OCI-LY1 (cell line): ENCODE results near the gene LRMDA.

Experiments
- H2AFZ ChIP-seq: fragments of 200-600 bp; sonication (generic), shearing (Covaris generic); 2 replicates; pipeline ENCODE4 v1.6.0; 2014; ENCODE audit warnings: antibody characterized with exemption, mild to moderate bottlenecking, low read length
- H3F3A ChIP-seq: fragments of 200-600 bp; sonication (generic), shearing (Covaris generic); 2 replicates; pipeline ENCODE4 v1.6.0; 2014; ENCODE audit warnings: mild to moderate bottlenecking, antibody characterized with exemption, low read length, moderate library complexity; ENCODE audit not compliant: insufficient read depth
- H3K27ac ChIP-seq: fragments of 200-600 bp; sonication (generic); 2 replicates; pipeline ENCODE4 v1.5.1; 2014; ENCODE audit warnings: low read length, mixed run types, mild to moderate bottlenecking, low read depth; ENCODE audit not compliant: poor library complexity, severe bottlenecking
- H3K27me3 ChIP-seq: fragments of 200-600 bp; sonication (generic); 2 replicates; pipeline ENCODE4 v1.6.0; 2014; ENCODE audit warnings: antibody characterized with exemption, mild to moderate bottlenecking, low read length, moderate library complexity; ENCODE audit not compliant: insufficient read depth
- H3K36me3 ChIP-seq: fragments of 200-600 bp; sonication (generic); 2 replicates; pipeline ENCODE4 v1.6.1; 2014; ENCODE audit warnings: mild to moderate bottlenecking, antibody characterized with exemption, low read length, moderate library complexity, mixed read lengths; ENCODE audit not compliant: insufficient read depth
- H3K4me1 ChIP-seq: fragments of 200-600 bp; sonication (generic); 2 replicates; pipeline ENCODE4 v1.5.1; 2014; ENCODE audit warnings: mild to moderate bottlenecking, low read length, moderate library complexity; ENCODE audit not compliant: insufficient read depth, severe bottlenecking
- H3K4me2 ChIP-seq: fragments of 200-600 bp; sonication (generic), shearing (Covaris generic); 2 replicates; pipeline ENCODE4 v1.6.1; 2014; ENCODE audit warnings: low read length
- H3K4me3 ChIP-seq: fragments of 200-600 bp; sonication (generic); 2 replicates; pipeline ENCODE4 v1.5.1; 2014; ENCODE audit warnings: low read length, low read depth, mild to moderate bottlenecking, mixed read lengths; ENCODE audit not compliant: poor library complexity, severe bottlenecking
- H3K79me2 ChIP-seq: fragments of 200-600 bp; shearing (Covaris generic); 2 replicates; pipeline ENCODE4 v1.6.1; 2016; ENCODE audit warnings: mixed run types, low read length, mixed read lengths; ENCODE audit not compliant: insufficient read depth
- H3K9ac ChIP-seq: fragments of 200-600 bp; sonication (generic), shearing (Covaris generic); 2 replicates; pipeline ENCODE4 v1.6.1; 2014; ENCODE audit warnings: mild to moderate bottlenecking, low read length, mixed read lengths
- H3K9me2 ChIP-seq: fragments of 200-600 bp; sonication (generic), shearing (Covaris generic); 2 replicates; pipeline ENCODE4 v1.6.1; 2014; ENCODE audit warnings: low read depth, mild to moderate bottlenecking, low read length, mixed read lengths
- H3K9me3 ChIP-seq: fragments of 200-600 bp; shearing (Covaris generic); 2 replicates; pipeline ENCODE4 v1.6.1; 2014; ENCODE audit warnings: low read length, mixed read lengths
- H4K20me1 ChIP-seq: fragments of 200-600 bp; sonication (generic), shearing (Covaris generic); 2 replicates; pipeline ENCODE4 v1.6.0; 2016; ENCODE audit warnings: mild to moderate bottlenecking, low read length; ENCODE audit not compliant: insufficient read depth
- CTCF ChIP-seq: fragments of 200-600 bp; sonication (generic), shearing (Covaris generic); IDR thresholded peaks from 2 replicates; pipeline ENCODE4 v1.5.1; 2017; ENCODE audit warnings: mild to moderate bottlenecking, antibody characterized with exemption, low read length, moderate library complexity, mixed read lengths
- EZH2 ChIP-seq: fragments of 200-600 bp; sonication (generic), shearing (Covaris generic); IDR thresholded peaks from 2 replicates; pipeline ENCODE4 v1.8.0; 2017; ENCODE audit warnings: borderline replicate concordance, mixed run types, mild to moderate bottlenecking, antibody characterized with exemption, low read length, moderate library complexity, mixed read lengths

The LRMDA gene

GRCh38 chr10:75657351-75657750 is 225.9 kb downstream of the LRMDA start:
- Histone ChIP-seq H3K9ac (no peak overlapping the region), H2AFZ (no peak overlapping the region), H3K27ac (no peak overlapping the region), H3K36me3 (no peaks in the 10 kb centered on the region), H3F3A (no peaks in the 10 kb centered on the region), H3K4me2 (no peak overlapping the region), H3K4me1 (no peaks in the 10 kb centered on the region), H3K9me2 (no peaks in the 10 kb centered on the region), H3K27me3 (0 out of 2 replicates have a peak, but pooled peaks cover 7% of the 10 kb centered on the region), H4K20me1 (no peaks in the 10 kb centered on the region), H3K4me3 (no peak overlapping the region), H3K79me2 (no peaks in the 10 kb centered on the region), H3K9me3 (no peaks in the 10 kb centered on the region)
- TF ChIP-seq EZH2 (no peak), CTCF (no peak)

- Histone ChIP-seq H3K9me3 (no peaks in the 10 kb centered on the region), H3K4me1 (no peaks in the 10 kb centered on the region), H3K27ac (no peak overlapping the region), H3F3A (no peaks in the 10 kb centered on the region), H2AFZ (no peak overlapping the region), H3K79me2 (no peaks in the 10 kb centered on the region), H3K36me3 (no peaks in the 10 kb centered on the region), H3K27me3 (0 out of 2 replicates have a peak, but pooled peaks cover 7% of the 10 kb centered on the region), H4K20me1 (no peaks in the 10 kb centered on the region), H3K9me2 (no peaks in the 10 kb centered on the region), H3K4me3 (no peak overlapping the region), H3K9ac (no peak overlapping the region), H3K4me2 (no peak overlapping the region)
- no peak for TF ChIP-seq EZH2
- no peak for TF ChIP-seq CTCF
These were observed 226.6 kb downstream of the LRMDA start for GRCh38 chr10:75658036-75658435.

- no peak overlapping the region for H2AFZ ChIP-seq
- H4K20me1 ChIP-seq, result no peaks in the 10 kb centered on the region
- H3K4me2 ChIP-seq, result no peak overlapping the region
- no peaks in the 10 kb centered on the region for H3K4me1 ChIP-seq
- H3K9ac ChIP-seq, result no peak overlapping the region
- H3F3A ChIP-seq, result no peaks in the 10 kb centered on the region
- no peaks in the 10 kb centered on the region for H3K9me3 ChIP-seq
- TF ChIP-seq EZH2, result no peak
- TF ChIP-seq CTCF, result no peak
- 0 out of 2 replicates have a peak, but pooled peaks cover 7% of the 10 kb centered on the region for H3K27me3 ChIP-seq
- no peaks in the 10 kb centered on the region for H3K36me3 ChIP-seq
- H3K79me2 ChIP-seq, result no peaks in the 10 kb centered on the region
- H3K9me2 ChIP-seq, result no peaks in the 10 kb centered on the region
- H3K27ac ChIP-seq, result no peak overlapping the region
- H3K4me3 ChIP-seq, result no peak overlapping the region
These were observed 227.1 kb downstream of the LRMDA start for GRCh38 chr10:75658496-75658895.
